Fibroblast of gingiva (primary cell): ENCODE measurements around the gene C16orf90.
"Not testable (repeated sequence)": the region's sequence is repeated elsewhere in the genome, so short reads cannot be mapped to it uniquely, and the experiment has no call there.

Experiments
- DNase-seq: peaks from one replicate; pipeline ENCODE4 v3.0.0-alpha.2; 2011; ENCODE audit warnings: low read depth

Gene C16orf90

DNA sequence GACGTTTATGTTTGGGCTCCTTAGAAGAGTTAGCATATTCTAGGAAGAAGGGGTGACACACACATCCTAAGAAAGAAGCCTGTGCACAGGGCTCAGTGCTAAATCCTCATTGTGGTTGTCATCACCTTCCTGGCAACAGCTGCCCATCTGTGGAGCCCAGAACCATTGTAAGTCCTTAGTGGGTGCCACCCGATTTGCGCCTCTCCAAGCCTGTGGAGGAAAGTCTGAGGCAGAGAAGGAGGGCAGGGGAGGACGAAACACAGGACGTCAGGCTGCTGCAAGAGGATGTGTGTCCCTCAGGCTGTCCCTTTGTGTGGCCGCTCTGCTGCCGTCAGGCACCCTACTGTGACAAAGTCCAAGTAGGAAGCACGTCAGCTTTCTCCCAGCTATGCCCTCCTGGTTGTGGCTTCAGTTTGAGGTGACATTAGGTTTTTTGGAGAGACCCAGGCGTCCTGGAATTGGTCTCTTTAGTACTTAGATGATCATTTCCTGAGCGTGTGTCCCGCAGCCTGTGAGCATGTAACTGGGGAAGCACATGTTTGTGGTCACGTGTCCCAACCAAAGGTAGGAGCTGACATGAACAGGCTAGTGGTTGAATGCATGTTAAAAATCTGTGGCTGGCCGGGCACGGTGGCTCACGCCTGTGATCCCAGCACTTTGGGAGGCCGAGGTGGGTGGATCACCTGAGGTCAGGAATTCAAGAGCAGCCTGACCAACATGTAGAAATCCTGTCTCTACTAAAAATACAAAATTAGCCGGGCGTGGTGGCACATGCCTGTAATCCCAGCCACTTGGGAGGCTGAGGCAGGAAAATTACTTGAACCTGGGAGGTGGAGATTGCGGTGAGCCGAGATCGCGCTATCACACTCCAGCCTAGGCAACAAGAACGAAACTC is 16.2 kb upstream of the C16orf90 start:
- no peak for DNase-seq

DNA sequence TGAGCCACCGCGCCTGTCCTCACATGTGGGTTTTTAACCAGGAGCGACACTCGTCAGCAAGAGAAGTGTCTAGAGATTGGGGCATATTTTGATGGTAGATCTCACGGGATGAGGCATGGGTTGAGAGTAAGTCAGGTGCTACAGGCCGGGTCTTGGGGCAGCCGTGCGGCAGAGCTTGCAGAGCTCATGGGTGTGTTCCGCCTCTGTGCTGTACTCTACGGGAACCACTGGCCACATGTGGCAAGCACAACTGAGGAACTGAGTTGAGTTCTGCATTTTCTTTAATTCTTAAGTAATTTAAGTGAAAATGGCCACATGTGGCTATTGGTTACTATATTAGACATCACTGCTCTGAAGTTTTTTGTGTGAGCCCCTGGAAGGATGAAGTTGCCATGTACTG is 15.1 kb upstream of the C16orf90 start:
- DNase-seq, result no peak

DNA sequence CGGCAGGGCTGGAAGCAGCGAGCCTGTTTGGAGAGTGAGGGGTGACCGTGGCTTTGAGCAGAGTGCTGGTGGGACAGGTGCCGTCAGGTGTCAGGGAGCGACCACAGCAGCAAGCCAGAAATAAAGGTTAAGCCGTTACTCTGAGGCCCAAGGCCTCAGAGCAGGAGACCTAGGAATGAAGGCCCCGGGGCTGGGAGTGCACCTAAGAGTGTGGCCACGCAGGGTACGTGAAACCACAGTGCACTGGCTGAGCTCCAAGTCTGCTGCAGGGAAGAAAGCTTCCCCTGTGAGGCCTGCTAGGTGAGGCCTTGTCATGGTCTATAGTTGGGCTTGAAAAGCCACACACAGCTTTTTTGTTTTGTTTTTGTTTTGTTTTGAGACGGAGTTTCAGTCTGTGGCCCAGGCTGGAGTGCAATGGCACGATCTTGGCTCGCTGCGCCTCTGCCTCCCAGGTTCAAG is 14.2 kb upstream of the C16orf90 start:
- no peak for DNase-seq

DNA sequence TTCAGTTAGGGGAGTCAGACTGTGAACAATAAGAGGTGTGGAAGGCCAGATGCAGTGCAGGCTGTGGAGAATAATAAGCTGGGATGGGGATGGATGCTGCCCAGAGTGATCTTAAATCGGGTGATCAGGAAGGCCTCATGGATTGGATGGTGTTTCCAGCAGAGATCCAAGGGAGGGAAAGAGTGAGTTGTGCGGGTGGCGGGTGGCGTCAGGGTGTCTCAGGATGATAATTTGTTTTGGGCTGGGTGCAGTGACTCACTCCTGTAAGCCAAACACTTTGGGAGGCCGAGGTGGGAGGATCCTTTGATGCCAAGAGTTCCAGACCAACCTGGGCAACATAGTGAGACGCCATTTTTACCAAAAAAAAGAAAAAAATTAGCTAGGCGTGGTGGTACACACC is 13.4 kb upstream of the C16orf90 start:
- no peak for DNase-seq

DNA sequence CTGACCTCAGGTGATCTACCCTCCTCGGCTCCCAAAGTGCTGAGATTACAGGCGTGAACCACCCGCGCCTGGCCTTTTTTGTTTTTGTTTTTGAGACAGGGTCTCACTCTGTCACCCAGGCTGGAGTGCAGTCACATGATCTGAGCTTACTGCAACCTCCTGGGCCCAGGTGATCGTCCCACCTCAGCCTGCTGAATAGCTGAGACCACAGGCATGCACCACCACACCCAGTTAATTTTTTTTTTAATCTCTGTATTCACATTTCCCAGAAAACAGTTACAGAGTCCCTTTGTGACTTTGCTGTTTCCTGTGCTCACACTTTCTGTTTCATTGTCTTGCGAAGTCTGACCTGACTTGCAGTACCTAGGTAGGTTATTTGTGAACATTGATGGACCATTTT is 8.2 kb upstream of the C16orf90 start:
- no peak for DNase-seq

DNA sequence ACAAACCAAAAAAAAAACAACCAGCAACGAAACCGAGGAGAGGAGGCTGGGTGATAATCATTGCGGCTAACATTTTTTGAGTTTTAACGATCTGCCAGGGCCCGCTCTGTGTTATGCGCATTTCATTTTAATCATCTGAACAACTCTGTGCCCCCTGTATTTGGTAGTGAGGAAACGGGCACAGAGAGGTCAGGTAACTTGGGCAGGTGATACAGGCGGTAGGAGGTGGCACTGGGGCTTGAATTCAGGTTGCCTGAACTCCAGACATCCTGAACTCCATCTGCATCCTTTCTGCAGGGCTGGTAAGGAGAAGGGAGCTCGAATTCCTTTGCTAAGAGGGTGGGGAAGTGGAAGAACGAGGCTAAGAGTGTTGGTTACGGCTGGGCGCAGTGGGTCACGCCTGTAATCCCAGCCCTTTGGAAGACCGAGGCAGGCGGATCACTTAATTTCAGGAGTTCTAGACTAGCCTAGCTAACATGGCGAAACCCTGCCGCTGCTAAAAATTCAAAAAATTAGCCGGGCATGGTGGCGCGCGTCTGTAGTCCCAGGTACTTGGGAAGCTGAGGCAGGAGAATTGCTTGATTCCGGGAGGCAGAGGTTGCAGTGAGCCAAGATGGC is 6.6 kb upstream of the C16orf90 start:
- no peak for DNase-seq

DNA sequence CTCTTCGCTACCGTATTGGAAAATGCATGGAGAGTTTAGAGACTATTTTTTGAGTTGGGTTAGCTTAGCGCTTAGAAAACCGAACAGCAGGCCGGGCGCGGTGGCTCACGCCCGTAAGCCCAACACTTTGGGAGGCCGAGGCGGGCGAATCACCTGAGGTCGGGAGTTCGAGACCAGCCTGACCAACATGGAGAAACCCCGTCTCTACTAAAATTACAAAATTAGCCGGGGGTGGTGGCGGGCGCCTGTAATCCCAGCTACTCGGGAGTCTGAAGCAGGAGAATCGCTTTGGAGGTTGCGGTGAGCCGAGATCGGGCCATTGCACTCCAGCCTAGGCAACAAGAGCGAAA is 6.1 kb upstream of the C16orf90 start:
- DNase-seq, result not testable (repeated sequence)

- DNase-seq, result no peak
These were observed 3.7 kb upstream of the C16orf90 start for GRCh38 chr16:3498988-3499387.

DNA sequence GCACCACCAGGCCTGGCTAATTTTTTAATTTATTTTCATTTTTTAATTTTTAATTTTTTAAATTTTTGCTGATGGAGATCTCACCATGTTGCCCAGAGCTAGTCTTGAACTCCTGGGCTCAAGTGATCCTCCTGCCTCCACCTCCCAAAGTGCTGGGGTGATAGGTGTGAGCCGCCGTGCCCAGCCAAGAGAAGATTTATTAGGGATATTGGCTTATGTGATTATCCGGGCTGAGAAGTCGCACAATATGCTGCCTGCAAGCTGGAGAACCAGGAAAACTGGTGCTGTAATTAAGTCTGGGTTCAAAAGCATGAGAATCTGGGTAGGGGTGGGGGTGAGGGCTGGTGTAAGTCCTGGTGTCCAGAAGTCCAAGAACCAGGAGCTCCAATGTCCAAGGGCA is 2.5 kb upstream of the C16orf90 start:
- no peak for DNase-seq

- no peak for DNase-seq
These were observed 1.1 kb upstream of the C16orf90 start for GRCh38 chr16:3496386-3496785.

- DNase-seq, result no peak
These were observed 809 bp downstream of the C16orf90 start for GRCh38 chr16:3494386-3494973.

DNA sequence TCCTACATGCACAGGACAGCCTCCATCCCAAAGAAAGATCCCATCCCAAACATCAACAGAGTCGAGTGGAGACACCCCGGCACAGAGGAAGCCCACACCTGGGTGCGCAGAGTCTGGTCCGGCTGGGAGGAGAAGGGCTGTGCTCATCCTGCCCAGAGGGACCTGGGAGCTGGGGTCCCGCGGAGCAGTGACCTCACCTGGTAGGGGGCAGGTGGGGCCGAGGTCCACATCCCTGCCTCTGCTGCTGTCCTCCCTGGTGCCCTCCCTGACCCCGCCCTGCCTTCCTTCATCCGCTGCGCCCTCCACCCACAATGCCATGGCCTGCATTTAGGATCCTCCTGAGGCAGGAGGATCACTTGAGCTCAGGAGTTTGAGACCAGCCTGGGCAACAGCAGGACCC is 2.9 kb downstream of the C16orf90 start:
- DNase-seq, result no peak

DNA sequence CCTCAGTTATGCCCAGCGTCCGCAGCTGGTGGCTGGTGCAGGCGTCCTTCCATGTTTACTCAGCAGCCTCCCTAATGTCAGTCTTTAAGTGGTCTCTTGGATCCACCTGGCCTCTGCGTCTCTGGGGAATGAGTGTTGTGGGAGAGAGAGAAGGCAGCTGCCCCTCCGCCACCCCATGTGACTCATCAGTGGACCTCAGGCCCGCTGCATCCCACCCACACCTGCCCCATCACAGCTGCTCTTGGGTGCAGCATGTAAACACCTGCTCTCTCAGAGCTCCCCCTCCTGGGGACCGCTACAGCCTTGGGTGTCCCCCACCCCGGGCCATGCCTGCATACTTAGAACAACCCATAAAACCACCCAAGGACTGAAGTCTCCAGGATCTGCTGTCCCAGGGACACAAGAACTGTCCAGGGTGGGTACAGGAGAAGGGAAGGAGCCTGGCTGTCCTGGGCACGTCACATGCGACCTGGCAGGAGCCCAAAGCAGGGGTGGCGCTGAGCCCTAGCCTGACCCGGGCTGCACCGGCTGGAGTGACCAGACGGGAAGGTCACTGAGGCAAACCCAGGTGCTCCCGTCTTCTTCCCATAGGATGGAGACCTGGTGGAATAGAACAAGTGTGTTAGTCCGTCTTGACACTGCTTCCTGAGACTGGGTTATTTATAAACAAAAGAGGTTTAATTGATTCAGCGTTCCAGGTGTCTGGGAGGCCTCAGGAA is 4.2 kb downstream of the C16orf90 start:
- no peak for DNase-seq

DNA sequence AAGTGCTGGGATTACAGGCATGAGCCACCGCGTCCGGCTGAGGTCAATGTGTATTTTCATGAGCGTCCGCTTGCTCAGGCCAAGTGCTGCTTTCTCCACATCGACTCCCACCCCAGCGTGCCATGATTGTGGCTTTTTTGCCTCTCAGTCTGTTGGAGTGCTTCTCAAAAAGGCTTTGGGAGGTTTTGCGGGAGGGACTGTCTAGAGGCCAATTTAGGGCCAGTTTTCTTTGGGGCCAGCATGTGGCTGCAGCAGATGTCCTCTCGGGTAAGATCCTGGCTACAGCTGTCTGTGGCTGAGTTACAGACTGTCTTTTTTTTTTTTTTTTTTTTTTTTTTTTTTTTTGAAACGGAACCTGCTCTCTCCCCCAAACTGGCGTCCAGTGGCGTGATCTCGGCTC is 6.5 kb downstream of the C16orf90 start:
- DNase-seq, result no peak

DNA sequence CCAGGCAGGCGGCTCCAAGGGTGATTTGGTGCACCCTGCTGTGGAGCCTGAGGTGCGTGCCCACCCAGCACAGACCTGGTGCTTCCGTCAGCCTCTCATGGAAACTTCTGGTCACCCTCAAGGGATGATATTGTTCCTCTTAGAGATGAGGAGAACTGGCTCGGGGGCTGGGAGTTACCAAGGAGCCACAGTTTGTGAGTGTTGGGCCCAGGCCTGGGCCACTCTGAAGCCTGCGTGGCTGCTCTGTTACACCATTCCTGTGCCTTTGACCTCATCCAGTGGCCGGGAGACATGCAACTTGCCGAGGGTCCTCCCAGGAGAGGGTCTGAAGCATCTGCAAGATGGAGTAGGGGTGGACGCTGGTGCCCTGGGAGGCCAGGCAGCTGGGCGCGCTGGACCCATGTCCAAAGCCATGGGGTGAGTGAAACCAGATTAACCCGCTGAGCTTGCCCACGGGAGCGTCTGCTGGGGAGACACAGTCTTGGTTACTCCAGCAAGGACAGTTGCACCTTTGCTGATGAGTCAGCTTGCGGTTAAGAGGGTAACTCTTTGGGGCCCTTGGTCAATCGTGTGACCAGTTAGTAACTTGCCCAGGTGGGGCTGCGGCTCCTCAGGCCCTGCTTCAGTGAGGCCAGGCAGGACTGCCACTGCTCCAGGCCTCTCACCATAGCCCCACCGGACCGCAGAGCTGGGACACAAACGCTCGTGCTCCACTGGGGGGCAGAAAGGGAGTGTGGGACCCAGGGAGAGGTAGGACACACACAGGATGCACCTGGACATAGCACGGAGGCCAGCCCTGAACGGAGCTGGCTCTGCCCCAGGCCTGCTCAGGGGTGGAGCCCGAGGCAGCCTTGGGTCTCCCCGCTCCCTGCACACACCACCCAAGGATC is 7.5 kb downstream of the C16orf90 start:
- DNase-seq, result no peak

DNA sequence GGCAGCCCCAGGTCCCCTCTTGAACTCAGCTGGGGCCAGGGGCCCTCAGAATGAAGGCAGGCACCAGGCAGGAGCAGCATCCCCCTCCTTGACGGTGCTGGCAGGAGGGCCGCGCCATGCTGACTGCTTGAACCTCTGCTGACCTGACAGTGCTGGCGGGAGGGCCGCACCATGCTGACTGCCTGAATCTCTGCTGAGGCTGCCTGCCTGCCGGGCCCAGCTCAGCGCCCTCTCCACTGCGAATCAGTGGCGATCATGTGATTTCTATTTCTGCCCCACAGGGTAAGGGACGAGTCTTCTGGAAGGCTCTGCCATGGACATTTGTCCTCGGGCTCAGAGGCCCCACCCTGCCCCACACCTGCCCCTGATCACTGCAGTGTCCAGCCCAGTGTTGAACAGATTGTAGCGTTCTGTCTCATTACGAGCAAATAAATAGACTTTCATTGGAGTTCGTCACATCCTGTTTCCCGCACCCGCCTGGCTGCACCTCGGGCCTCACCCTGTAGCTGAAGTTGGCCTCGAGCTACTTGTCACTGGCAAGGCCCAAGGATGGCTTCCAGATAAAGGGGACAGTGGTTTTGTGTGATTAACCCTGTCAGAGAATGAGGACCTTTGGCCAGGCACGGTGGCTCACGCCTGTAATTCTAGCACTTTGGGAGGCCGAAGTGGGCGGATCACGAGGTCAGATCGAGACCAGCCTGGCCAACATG is 8.6 kb downstream of the C16orf90 start:
- no peak for DNase-seq

DNA sequence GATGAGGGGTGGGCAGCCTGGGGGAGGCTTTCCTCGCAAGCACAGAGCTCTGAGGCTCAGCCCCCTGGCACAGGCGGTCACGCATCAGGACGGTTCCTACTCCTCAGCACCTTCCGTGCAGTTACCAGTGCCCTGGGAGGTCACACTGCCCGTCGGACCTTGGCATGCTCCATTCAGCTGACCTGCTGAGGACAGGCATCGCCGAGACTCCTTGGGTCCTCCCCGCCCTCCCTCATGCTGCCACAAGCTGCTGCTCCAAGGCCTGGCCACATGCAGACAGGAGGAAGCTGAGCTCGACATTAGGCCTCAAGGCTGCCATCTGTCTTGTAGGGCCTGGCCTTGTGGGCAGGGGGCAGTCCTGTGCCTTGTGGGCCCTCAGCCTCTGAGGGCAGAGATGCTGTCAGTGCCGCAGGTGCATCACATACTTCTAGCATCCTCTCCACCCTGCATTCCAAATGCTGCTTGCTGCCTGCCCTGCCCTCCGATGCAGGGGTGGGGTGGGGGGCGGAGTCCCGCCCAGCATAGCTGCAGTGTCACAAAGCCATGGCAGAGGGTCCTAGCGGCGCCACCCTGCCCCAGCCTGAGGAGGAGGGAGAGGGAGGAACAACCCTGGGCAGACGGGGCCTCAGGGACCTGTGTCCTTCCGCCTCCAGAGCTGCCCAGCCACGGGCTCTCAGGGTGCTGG is 9.3 kb downstream of the C16orf90 start:
- DNase-seq, result no peak

- no peak for DNase-seq
These were observed 10.1 kb downstream of the C16orf90 start for GRCh38 chr16:3485097-3485745.

DNA sequence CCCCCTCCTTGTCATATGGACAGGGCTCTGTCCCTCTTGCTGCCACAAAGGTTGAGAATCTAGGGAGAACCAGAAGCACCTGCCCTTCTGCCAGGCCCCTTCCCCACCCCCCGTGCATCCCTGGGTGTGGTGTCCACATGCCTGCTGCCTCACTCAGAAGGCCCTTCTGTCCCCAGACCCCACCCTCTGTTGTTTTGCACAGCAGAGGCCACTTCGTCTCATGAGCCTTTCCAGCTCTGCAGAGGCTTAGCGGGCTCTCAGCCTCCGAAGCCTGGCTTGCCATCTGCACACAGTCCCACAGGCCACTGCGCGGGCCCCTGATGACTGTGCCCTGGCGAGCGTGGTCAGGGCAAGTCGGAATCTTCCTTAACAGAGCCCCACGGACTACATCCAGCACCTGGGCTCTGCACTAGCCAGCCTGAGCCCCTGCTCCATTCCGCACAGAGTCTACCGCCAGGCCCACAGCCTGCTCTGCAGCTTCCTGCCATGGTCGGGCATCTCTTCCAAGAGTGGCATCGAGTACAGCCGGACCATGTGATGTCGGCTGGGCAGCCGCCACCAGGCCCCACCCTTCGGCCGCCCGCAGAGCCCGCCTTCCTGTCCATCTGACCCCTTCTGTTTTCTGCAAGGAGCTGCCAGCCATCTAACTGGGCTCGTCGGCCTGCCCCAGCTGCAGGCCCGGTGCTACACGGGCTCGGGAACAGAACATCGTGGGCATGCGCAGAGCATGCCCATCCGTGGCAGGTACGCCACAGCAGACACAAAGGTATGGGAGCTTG is 10.8 kb downstream of the C16orf90 start:
- no peak for DNase-seq
